Measurements from ENCODE around the gene RAD51B.

The RAD51B gene

DNA sequence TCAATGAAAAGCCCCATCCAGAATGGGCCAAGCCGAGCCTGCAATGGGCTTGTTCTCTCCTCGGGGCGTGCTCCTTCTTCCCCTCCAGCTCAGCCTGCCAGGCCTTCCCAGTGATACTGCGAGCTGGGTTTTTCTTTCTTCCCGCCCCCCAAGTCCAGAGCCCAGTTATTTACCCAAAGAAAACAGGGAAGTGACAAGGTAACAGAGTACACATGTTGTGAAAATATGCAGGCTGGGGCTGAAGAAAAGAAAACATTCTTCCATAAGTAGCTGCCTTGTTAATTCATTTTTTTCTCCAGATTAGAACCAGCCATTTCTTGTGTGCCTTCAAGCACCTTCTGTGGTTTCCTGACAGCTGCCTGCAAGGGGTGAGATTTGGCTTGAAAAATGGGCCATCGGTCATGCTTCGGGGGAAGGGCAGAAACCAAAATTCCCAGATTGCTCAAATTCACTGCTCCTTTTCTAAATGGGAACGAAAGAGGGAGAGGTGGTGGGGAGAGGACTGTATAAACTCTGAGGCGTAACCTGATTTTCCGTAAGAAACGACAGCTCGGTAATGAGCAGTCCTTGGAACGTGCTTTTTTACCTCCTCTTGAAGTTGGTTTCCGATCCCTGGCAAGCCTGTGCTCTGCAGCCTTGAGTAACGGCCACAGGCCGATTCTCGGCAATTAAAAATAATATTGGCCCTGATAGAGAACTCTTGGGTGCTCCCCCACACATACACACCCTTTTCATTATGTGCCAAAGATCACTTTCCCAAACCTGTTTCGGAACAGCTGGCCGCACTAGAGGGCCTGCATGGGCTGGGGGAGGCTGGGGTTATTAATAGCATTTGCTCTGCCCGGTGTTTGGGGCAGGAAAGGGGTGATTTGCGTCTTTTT lies 743.9 kb downstream of the RAD51B start:
- no peak overlapping the region for H3K4me3 ChIP-seq (ENCODE audit: low read depth, low read length)

DNA sequence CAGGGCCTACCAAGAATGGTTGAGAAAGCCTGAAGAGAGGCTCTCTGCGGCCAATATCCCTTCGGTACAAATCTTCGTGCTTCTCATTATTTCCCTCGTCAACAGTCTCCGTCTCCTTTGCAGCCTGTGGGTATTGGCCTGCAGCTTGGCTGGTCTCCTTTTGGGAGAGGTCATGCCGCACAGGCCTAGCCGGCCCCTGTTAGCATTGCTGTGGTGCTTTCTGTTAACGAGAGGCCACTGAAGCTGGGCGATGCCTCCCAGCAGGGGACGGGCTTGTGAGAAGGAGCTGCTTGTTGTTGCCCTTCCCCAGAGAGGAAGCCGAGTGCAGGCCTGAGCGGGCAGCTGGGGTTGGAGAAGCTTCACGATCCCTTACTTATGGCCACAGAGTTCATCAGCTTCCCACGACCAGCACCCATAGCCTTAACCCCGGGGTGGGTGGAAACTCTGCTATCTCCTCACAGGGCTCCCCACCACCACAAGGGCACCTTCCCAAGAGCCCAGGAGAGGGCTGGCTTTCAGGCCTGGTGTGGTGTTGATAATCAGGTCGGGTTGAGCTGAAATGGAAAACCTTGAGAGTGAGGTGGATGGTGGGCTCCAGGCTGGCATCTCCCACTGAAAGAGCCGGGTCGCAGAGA lies 744.7 kb downstream of the RAD51B start:
- TF ChIP-seq, protein P1, sequence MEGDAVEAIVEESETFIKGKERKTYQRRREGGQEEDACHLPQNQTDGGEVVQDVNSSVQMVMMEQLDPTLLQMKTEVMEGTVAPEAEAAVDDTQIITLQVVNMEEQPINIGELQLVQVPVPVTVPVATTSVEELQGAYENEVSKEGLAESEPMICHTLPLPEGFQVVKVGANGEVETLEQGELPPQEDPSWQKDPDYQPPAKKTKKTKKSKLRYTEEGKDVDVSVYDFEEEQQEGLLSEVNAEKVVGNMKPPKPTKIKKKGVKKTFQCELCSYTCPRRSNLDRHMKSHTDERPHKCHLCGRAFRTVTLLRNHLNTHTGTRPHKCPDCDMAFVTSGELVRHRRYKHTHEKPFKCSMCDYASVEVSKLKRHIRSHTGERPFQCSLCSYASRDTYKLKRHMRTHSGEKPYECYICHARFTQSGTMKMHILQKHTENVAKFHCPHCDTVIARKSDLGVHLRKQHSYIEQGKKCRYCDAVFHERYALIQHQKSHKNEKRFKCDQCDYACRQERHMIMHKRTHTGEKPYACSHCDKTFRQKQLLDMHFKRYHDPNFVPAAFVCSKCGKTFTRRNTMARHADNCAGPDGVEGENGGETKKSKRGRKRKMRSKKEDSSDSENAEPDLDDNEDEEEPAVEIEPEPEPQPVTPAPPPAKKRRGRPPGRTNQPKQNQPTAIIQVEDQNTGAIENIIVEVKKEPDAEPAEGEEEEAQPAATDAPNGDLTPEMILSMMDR (IDR thresholded peaks at IDR 0.05; ENCODE audit: borderline replicate concordance, insufficient read depth, low read depth, low read length), result no peak
- no peak overlapping the region for H3K4me3 ChIP-seq (ENCODE audit: low read depth, low read length)

More for the DNA sequence above, 743.9 kb downstream of the RAD51B start:
- TF ChIP-seq, protein P1 (IDR thresholded peaks at IDR 0.05; ENCODE audit: borderline replicate concordance, insufficient read depth, low read depth, low read length), result no peak

DNA sequence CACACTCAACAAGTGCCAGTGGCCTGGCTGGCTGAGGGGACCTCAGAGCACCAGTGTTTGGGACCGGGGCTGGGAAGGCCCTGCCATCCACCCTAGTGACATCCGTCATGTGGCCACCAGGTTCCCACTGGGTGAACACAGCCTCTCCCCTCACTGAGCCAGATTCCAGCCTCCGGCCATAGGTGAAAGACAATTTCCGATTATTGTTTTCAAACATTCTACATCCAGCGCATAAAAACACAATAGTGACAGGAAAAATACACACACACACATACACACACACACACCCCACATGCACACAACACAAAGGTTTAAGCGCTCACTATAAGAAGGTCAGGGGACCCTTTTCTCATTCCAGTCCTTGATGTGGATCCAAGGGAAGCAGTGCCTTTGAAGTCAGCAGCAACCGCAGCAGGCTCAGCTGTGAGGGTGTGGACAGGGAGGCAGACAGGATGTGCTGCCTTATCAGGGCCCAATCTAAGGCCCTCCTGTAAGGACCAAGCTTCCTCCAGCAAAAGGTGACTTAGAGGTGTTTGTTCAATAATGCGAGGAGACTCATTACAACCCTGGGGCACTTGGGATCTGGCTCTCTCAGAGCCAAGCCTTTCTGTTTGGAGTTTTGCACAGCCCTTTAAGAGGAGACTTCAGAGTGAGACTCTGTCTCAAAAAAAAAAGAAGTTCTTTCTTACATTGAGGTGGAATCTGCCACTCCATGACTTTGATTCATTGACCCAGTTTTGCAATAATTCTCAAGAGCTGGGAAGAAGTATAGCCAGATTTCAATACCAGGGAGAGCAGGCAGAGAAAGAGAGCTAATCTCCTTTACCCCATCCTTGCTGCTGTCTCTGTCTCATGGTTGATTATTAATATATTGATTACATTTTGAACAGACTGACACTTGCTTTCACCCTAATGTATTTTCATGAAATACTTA lies 745.5 kb downstream of the RAD51B start:
- TF ChIP-seq, protein P1 (IDR thresholded peaks at IDR 0.05; ENCODE audit: borderline replicate concordance, insufficient read depth, low read depth, low read length), result no peak
- H3K4me3 ChIP-seq (ENCODE audit: low read depth, low read length), result no peak overlapping the region

DNA sequence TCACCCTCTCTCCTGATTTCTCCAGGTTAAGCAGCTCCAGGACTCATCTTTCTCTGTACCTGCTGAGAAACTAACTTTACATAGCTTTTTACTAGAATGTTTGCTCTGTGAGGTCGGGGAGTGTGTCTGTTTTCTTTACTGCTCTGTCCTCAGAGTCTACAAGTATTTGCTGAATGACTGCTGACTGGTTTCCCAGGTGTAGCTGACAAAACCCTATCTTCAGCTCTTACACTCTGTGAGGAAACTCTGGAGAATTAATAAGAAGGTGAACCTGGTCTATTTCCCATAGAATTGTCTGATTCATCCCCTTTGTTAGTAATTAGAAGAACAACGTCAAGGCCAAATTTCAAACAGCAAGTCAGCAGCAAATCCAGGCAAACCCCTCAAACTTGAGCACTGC lies 746.5 kb downstream of the RAD51B start:
- no peak overlapping the region for H3K4me3 ChIP-seq (ENCODE audit: low read depth, low read length)
- TF ChIP-seq, protein P1 (IDR thresholded peaks at IDR 0.05; ENCODE audit: borderline replicate concordance, insufficient read depth, low read depth, low read length), result no peak

DNA sequence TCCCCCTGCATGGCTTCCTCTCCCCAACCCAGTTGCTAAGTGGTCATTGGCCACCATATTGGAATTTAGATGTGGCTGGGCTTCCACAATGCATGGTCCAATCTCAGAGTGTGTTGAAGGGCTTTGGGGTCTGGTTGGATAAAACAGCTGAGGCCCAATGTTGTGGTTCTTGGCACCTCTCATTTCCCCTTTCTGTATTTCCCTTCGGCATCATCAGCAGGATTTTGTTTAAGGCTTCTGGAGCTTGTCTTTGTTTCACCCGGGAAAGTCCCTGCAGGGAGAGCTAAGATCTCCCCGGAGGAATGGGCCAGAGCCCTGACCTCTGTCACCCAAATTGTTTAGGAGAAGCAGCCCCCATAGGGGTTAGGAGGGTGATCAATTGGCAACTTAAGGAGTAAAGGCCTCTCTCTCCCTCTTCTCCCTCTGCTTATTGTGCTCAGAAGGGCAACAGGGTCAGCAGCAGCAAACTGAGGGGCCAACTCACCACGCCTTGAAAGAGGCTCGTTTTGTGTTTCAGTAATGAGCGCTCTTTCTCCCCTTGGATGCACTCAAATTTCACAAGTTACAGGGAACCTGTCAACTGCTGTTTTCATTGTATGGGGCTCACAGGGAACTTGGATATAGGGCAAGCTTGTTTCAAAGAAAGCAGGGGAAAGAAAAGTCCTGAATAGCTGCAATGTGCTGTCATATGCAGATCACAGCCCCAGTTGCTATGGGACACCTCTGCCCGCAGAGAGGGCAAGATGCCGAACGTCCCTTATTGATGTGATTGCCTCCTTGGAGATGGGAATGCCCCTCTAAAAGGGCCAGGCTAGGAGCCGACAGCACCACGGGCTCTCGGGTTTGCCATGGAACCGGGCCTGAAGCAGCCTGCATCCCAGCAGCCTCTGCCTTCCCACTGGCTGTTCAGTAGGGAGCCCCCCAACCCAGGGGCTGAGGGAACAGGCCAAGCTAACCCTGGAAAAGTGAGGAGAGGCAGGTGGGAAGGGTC lies 749.6 kb downstream of the RAD51B start:
- H3K4me3 ChIP-seq (ENCODE audit: low read depth, low read length), result no peak overlapping the region
- TF ChIP-seq, protein P1 (IDR thresholded peaks at IDR 0.05; ENCODE audit: borderline replicate concordance, insufficient read depth, low read depth, low read length), result no peak

DNA sequence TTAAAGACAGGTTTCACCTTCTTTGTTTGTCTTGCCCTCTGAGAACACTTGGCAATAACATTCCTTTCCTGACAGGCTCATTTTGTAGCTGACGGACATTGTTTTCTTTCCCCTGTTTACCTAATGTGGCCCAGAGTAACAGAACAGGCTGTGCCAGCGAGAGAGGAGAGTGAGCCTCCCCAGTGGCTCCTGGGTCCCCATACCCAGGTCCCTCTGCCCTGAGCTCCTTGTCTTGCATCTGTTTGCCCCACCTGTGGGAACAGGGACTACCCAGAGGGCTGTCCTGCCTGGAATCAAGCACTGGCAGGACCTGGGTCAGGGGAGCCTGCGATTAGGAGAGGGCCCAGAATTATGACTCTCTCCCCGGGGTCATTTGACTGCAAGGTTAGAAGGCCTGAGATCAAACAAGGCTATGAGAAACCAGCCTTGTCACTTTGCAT lies 750.4 kb downstream of the RAD51B start:
- no peak overlapping the region for H3K4me3 ChIP-seq (ENCODE audit: low read depth, low read length)
- TF ChIP-seq, protein P1 (IDR thresholded peaks at IDR 0.05; ENCODE audit: borderline replicate concordance, insufficient read depth, low read depth, low read length), result no peak
